Measurements from ENCODE around the gene RBMS2.
A peak's percentile ranks its signal among the peaks of the same experiment; 100 is the strongest.

The RBMS2 gene

DNA sequence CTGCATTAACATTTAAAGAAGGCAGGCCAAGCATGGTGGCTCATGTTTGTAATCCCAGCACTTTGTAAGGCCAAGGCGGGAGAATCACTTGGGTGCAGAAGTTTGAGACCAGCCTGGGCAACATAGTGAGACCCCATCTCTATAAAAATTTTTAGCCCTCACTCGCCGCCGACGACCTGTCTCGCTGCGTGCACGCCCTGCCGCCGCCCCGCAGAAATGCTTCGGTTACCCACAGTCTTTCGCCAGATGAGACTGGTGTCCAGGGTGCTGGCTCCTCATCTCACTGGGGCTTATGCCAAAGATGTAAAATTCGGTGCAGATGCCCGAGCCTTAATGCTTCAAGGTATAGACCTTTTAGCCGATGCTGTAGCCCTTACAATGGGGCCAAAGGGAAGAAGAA, 10.8 kb upstream of the RBMS2 start:
- no peak for TF ChIP-seq RARB (CRISPR knock-in tag; IDR thresholded peaks at IDR 0.05)
- no peak for TF ChIP-seq ZC3H10 (CRISPR knock-in tag; IDR thresholded peaks at IDR 0.05)
- TF ChIP-seq PPARA (CRISPR knock-in tag; IDR thresholded peaks at IDR 0.05; ENCODE audit: borderline replicate concordance), result no peak
- TF ChIP-seq, protein P1, sequence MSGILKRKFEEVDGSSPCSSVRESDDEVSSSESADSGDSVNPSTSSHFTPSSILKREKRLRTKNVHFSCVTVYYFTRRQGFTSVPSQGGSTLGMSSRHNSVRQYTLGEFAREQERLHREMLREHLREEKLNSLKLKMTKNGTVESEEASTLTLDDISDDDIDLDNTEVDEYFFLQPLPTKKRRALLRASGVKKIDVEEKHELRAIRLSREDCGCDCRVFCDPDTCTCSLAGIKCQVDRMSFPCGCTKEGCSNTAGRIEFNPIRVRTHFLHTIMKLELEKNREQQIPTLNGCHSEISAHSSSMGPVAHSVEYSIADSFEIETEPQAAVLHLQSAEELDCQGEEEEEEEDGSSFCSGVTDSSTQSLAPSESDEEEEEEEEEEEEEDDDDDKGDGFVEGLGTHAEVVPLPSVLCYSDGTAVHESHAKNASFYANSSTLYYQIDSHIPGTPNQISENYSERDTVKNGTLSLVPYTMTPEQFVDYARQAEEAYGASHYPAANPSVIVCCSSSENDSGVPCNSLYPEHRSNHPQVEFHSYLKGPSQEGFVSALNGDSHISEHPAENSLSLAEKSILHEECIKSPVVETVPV (CRISPR knock-in tag; IDR thresholded peaks at IDR 0.05), result no peak
- TF ChIP-seq ZNF565 (CRISPR knock-in tag; conservative IDR thresholded peaks at IDR 0.05; ENCODE audit: low read depth), result no peak
- no peak for TF ChIP-seq ESRRG (CRISPR knock-in tag; IDR thresholded peaks at IDR 0.05)
- TF ChIP-seq ISL1 (CRISPR knock-in tag; IDR thresholded peaks at IDR 0.05), result no peak
- no peak for TF ChIP-seq ZFP3 (CRISPR knock-in tag; IDR thresholded peaks at IDR 0.05)
- no peak for TF ChIP-seq CSDC2 (CRISPR knock-in tag; IDR thresholded peaks at IDR 0.05)
- no peak for TF ChIP-seq BACH2 (CRISPR knock-in tag; IDR thresholded peaks at IDR 0.05; ENCODE audit: borderline replicate concordance)
- no peak for TF ChIP-seq ZFP30 (CRISPR knock-in tag; IDR thresholded peaks at IDR 0.05)
- no peak for TF ChIP-seq GLIS3 (CRISPR knock-in tag; IDR thresholded peaks at IDR 0.05)
- no peak for ATAC-seq

- peak; percentile 24; the same call in 2 of the 3 replicates for ATAC-seq
Observed at GRCh38 chr12:56514014-56514318, 7.7 kb upstream of the RBMS2 start.

DNA sequence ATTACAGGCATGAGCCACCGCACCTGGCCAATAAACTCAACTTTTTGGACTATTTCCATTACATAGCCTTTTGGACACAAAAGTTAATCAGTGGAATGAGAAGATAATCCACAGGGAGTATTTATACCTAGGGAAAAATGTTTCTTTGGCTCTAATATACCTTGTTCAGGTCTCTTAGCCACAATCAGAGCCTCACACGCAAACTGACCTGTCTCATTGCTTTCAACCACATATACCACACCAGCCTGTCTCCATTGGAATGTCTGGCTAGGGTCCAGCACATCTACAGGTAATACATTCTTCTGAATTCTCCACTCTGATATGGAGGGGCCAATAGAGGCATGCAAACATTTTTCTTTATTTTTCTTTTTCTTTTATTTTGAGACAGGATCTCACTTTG, 3.8 kb upstream of the RBMS2 start:
- no peak for TF ChIP-seq BACH2 (CRISPR knock-in tag; IDR thresholded peaks at IDR 0.05; ENCODE audit: borderline replicate concordance)
- no peak for TF ChIP-seq ESRRG (CRISPR knock-in tag; IDR thresholded peaks at IDR 0.05)
- TF ChIP-seq RARB (CRISPR knock-in tag; IDR thresholded peaks at IDR 0.05), result no peak
- no peak for TF ChIP-seq TCF4 (CRISPR knock-in tag; IDR thresholded peaks at IDR 0.05; ENCODE audit: borderline replicate concordance)
- TF ChIP-seq TOX (CRISPR knock-in tag; IDR thresholded peaks at IDR 0.05; ENCODE audit: borderline replicate concordance), result no peak
- TF ChIP-seq ZNF8 (CRISPR knock-in tag; IDR thresholded peaks at IDR 0.05), result no peak
- TF ChIP-seq, protein P2, sequence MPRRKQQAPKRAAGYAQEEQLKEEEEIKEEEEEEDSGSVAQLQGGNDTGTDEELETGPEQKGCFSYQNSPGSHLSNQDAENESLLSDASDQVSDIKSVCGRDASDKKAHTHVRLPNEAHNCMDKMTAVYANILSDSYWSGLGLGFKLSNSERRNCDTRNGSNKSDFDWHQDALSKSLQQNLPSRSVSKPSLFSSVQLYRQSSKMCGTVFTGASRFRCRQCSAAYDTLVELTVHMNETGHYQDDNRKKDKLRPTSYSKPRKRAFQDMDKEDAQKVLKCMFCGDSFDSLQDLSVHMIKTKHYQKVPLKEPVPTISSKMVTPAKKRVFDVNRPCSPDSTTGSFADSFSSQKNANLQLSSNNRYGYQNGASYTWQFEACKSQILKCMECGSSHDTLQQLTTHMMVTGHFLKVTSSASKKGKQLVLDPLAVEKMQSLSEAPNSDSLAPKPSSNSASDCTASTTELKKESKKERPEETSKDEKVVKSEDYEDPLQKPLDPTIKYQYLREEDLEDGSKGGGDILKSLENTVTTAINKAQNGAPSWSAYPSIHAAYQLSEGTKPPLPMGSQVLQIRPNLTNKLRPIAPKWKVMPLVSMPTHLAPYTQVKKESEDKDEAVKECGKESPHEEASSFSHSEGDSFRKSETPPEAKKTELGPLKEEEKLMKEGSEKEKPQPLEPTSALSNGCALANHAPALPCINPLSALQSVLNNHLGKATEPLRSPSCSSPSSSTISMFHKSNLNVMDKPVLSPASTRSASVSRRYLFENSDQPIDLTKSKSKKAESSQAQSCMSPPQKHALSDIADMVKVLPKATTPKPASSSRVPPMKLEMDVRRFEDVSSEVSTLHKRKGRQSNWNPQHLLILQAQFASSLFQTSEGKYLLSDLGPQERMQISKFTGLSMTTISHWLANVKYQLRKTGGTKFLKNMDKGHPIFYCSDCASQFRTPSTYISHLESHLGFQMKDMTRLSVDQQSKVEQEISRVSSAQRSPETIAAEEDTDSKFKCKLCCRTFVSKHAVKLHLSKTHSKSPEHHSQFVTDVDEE (CRISPR knock-in tag; IDR thresholded peaks at IDR 0.05), result no peak
- no peak for TF ChIP-seq ZNF70 (CRISPR knock-in tag; IDR thresholded peaks at IDR 0.05)
- no peak for TF ChIP-seq ZFP3 (CRISPR knock-in tag; IDR thresholded peaks at IDR 0.05)
- no peak for TF ChIP-seq PPARA (CRISPR knock-in tag; IDR thresholded peaks at IDR 0.05; ENCODE audit: borderline replicate concordance)
- TF ChIP-seq, protein P3, sequence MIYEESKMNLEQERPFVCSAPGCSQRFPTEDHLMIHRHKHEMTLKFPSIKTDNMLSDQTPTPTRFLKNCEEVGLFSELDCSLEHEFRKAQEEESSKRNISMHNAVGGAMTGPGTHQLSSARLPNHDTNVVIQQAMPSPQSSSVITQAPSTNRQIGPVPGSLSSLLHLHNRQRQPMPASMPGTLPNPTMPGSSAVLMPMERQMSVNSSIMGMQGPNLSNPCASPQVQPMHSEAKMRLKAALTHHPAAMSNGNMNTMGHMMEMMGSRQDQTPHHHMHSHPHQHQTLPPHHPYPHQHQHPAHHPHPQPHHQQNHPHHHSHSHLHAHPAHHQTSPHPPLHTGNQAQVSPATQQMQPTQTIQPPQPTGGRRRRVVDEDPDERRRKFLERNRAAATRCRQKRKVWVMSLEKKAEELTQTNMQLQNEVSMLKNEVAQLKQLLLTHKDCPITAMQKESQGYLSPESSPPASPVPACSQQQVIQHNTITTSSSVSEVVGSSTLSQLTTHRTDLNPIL (CRISPR knock-in tag; IDR thresholded peaks at IDR 0.05; ENCODE audit: low read depth), result no peak
- no peak for TF ChIP-seq ARNTL (CRISPR knock-in tag; IDR thresholded peaks at IDR 0.05; ENCODE audit: borderline replicate concordance, low read depth)
- no peak for TF ChIP-seq ZFP30 (CRISPR knock-in tag; IDR thresholded peaks at IDR 0.05)
- no peak for TF ChIP-seq OSR1 (CRISPR knock-in tag; IDR thresholded peaks at IDR 0.05)
- TF ChIP-seq POU6F1 (CRISPR knock-in tag; IDR thresholded peaks at IDR 0.05; ENCODE audit: borderline replicate concordance, low read depth), result no peak
- no peak for TF ChIP-seq SNAI2 (CRISPR knock-in tag; IDR thresholded peaks at IDR 0.05)
- TF ChIP-seq ZC3H10 (CRISPR knock-in tag; IDR thresholded peaks at IDR 0.05), result no peak
- TF ChIP-seq, protein P4, sequence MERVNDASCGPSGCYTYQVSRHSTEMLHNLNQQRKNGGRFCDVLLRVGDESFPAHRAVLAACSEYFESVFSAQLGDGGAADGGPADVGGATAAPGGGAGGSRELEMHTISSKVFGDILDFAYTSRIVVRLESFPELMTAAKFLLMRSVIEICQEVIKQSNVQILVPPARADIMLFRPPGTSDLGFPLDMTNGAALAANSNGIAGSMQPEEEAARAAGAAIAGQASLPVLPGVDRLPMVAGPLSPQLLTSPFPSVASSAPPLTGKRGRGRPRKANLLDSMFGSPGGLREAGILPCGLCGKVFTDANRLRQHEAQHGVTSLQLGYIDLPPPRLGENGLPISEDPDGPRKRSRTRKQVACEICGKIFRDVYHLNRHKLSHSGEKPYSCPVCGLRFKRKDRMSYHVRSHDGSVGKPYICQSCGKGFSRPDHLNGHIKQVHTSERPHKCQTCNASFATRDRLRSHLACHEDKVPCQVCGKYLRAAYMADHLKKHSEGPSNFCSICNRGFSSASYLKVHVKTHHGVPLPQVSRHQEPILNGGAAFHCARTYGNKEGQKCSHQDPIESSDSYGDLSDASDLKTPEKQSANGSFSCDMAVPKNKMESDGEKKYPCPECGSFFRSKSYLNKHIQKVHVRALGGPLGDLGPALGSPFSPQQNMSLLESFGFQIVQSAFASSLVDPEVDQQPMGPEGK (CRISPR knock-in tag; IDR thresholded peaks at IDR 0.05; ENCODE audit: borderline replicate concordance), result no peak
- TF ChIP-seq, protein P1 (CRISPR knock-in tag; IDR thresholded peaks at IDR 0.05), result no peak
- ATAC-seq, result no peak
